ENCODE results near the gene FOXO1. TPM values are rescaled to one million over a fixed set of nuclear protein-coding genes. Genes with fewer than 3 reads are reported as not detected.

The FOXO1 gene
- total and polyA plus RNA-seq, 10 donors = 7.1 to 58.9 (median 47.2) TPM

GRCh38 chr13:40556453-40556852 is 110.0 kb downstream of the FOXO1 start:
- Histone ChIP-seq H3K4me1 (peaks cover 0 to 81% (median 14%) of the 10 kb centered on the region in 6 donors), H3K36me3 (peaks cover 0 to 42% (median 11%) of the 10 kb centered on the region in 6 donors), H3K9me3 (no peaks in the 10 kb centered on the region), H3K27ac (no peak overlapping the region), H3K27me3 (replicated peaks in 1 of 7) (no peaks in the 10 kb centered on the region), H3K4me3 (no peak overlapping the region)
- DNase-seq = no peak
- TF ChIP-seq CTCF (IDR thresholded peaks at IDR 0.05 in 8 of 11, conservative IDR thresholded peaks at IDR 0.05 in 3 of 11) (no peak), POLR2A (IDR thresholded peaks at IDR 0.05) (no peak), POLR2AphosphoS5 (IDR thresholded peaks at IDR 0.05) (no peak)
- intact Hi-C loops (cut with DNase I; ENCODE audit: low total_unique reads) = no loop called here

GRCh38 chr13:40553356-40553755 is 113.1 kb downstream of the FOXO1 start:
- peaks cover 0 to 23% (median 0%) of the 10 kb centered on the region in 6 donors for H3K36me3 ChIP-seq
- peaks cover 0 to 57% (median 8%) of the 10 kb centered on the region in 6 donors for H3K4me1 ChIP-seq
- H3K9me3 ChIP-seq = no peaks in the 10 kb centered on the region
- no peak for DNase-seq
- TF ChIP-seq POLR2A (IDR thresholded peaks at IDR 0.05) (no peak), POLR2AphosphoS5 (IDR thresholded peaks at IDR 0.05) (no peak), CTCF (IDR thresholded peaks at IDR 0.05 in 8 of 11, conservative IDR thresholded peaks at IDR 0.05 in 3 of 11) (no peak)
- no peaks in the 10 kb centered on the region for H3K27me3 ChIP-seq (replicated peaks in 1 of 7)
- H3K4me3 ChIP-seq = no peak overlapping the region
- 92 to 99% (median 95%) methylated on average over 3 of the region's 3 CpGs for WGBS, 5 donors
- H3K27ac ChIP-seq = no peak overlapping the region
- intact Hi-C loops (cut with DNase I; ENCODE audit: low total_unique reads) = no loop called here

GRCh38 chr13:40552895-40553294 is 113.5 kb downstream of the FOXO1 start:
- Histone ChIP-seq H3K4me1 (peaks cover 0 to 52% (median 5%) of the 10 kb centered on the region in 6 donors), H3K27ac (no peak overlapping the region), H3K27me3 (replicated peaks in 1 of 7) (no peaks in the 10 kb centered on the region), H3K36me3 (peaks cover 0 to 23% (median 0%) of the 10 kb centered on the region in 6 donors), H3K4me3 (no peak overlapping the region), H3K9me3 (no peaks in the 10 kb centered on the region)
- intact Hi-C loops (cut with DNase I; ENCODE audit: low total_unique reads) = no loop called here
- no peak for DNase-seq
- WGBS, 5 donors = 93 to 97% (median 94%) methylated on average over 6 of the region's 6 CpGs
- TF ChIP-seq POLR2A (IDR thresholded peaks at IDR 0.05) = no peak
- TF ChIP-seq CTCF (IDR thresholded peaks at IDR 0.05 in 8 of 11, conservative IDR thresholded peaks at IDR 0.05 in 3 of 11) = no peak
- no peak for TF ChIP-seq POLR2AphosphoS5 (IDR thresholded peaks at IDR 0.05)

GRCh38 chr13:40550130-40550529 is 116.3 kb downstream of the FOXO1 start:
- DNase-seq = no peak
- no peak overlapping the region for H3K27ac ChIP-seq
- intact Hi-C loops (cut with DNase I; ENCODE audit: low total_unique reads) = no loop called here
- no peaks in the 10 kb centered on the region for H3K9me3 ChIP-seq
- TF ChIP-seq POLR2AphosphoS5 (IDR thresholded peaks at IDR 0.05) = no peak
- no peak overlapping the region for H3K4me3 ChIP-seq
- 88 to 100% (median 98%) methylated on average over 2 of the region's 2 CpGs for WGBS, 5 donors
- H3K4me1 ChIP-seq = peaks cover 0 to 25% (median 0%) of the 10 kb centered on the region in 6 donors
- no peaks in the 10 kb centered on the region for H3K36me3 ChIP-seq
- no peaks in the 10 kb centered on the region for H3K27me3 ChIP-seq (replicated peaks in 1 of 7)
